Measurements from ENCODE around the gene BTN3A1.

DNA sequence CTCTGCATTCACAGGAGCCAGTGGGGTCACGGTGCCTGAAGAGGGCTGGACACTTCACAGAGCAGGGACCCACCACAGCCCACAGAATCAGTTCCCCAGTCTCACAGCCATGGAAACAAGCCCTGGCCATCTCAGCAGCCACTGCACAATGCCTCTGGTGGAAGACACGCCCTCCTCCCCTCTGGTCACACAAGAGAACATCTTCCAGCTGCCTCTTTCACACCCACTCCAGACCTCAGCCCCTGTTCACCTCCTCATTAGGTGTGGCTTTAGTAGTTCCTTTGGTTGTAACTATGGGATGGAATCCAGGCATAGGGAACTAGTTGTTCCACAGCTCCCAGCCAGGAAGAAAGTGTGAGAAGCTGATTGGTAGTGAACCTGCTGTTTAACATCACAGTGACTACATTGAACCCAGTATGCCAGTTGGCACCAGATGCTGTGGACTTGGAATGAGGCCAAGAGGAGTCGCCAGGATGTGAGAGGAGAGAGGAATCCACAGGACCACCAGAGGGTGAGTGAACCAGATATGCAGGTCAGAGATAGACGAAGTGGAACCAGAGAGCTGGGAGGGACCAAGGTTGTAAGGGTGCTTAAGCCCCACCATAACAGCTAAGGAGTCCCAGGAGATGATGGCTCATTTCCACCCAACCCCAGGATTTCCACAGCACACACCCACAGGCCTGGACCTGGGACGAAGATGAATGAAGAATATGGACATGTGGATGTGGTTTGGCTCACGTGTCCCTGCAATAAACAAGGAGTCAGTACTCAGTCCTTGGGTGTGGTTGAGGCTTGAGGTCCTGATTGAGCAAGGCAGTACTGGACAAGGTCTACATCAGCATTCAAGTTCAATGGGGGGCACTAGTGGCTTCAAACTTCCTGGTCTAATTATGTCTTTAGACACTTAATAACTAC, 29.4 kb downstream of the BTN3A1 start:
- TF ChIP-seq, protein P1, sequence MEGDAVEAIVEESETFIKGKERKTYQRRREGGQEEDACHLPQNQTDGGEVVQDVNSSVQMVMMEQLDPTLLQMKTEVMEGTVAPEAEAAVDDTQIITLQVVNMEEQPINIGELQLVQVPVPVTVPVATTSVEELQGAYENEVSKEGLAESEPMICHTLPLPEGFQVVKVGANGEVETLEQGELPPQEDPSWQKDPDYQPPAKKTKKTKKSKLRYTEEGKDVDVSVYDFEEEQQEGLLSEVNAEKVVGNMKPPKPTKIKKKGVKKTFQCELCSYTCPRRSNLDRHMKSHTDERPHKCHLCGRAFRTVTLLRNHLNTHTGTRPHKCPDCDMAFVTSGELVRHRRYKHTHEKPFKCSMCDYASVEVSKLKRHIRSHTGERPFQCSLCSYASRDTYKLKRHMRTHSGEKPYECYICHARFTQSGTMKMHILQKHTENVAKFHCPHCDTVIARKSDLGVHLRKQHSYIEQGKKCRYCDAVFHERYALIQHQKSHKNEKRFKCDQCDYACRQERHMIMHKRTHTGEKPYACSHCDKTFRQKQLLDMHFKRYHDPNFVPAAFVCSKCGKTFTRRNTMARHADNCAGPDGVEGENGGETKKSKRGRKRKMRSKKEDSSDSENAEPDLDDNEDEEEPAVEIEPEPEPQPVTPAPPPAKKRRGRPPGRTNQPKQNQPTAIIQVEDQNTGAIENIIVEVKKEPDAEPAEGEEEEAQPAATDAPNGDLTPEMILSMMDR (IDR thresholded peaks at IDR 0.05; ENCODE audit: low read depth, low read length): no peak
- no peak for TF ChIP-seq EZH2phosphoT487 (IDR thresholded peaks at IDR 0.05; ENCODE audit: low read depth)
